ENCODE results near the gene ARID1A.

ARID1A gene

DNA sequence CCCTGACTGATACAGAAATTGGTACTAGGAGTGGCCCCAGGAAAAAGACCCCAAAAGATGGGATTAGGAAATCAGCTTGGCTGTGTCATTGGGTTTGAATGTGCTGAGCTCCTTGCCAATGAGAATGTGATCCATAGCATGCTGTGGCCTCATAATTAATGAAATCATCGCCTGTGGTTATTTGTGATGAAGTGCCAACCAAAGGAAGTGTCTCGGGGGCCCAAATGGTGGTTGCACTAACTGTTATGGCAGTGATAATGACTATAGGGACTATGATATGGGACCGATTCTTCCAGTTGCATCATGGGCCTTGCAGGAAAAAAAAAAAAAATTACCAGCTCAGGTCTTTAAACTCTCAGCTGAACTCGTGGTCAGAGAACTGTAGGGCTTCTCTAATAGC lies 115.2 kb downstream of the ARID1A start:
- TF ChIP-seq POLR2A (IDR thresholded peaks at IDR 0.05; ENCODE audit: low read depth, low read length): no peak
- FAIRE-seq: no peak
- no peak for DNase-seq (ENCODE audit: insufficient read length, low spot score)

- DNase-seq (ENCODE audit: insufficient read length, low spot score) (no peak), FAIRE-seq (no peak)
- TF ChIP-seq POLR2A (IDR thresholded peaks at IDR 0.05; ENCODE audit: low read depth, low read length): no peak
Measured at GRCh38 chr1:26811708-26812107, 115.9 kb downstream of the ARID1A start.

DNA sequence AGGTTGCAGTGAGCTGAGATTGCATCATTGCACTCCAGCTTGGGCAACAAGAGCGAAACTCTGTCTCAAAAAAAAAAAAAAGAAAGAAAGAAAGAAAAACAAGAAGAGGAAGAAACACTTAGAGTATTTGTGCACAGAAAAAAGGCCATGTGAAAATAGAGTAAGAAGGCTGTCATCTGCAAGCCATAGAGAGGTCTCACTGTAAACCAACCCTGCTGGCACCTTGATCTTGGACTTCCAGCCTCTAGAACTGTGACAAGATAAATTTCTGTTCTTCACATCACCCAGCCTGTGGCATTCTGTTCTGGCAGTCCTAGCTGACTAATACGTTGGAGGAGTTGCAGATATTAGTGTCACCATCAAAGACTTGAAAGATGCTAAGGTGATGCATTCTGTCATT lies 118.6 kb downstream of the ARID1A start:
- FAIRE-seq (no peak), DNase-seq (ENCODE audit: insufficient read length, low spot score) (no peak)
- TF ChIP-seq POLR2A (IDR thresholded peaks at IDR 0.05; ENCODE audit: low read depth, low read length): no peak

- FAIRE-seq: no peak
- TF ChIP-seq POLR2A (IDR thresholded peaks at IDR 0.05; ENCODE audit: low read depth, low read length): no peak
- no peak for DNase-seq (ENCODE audit: insufficient read length, low spot score)
Measured at GRCh38 chr1:26814893-26815292, 119.1 kb downstream of the ARID1A start.

GRCh38 chr1:26820784-26821269 lies 125.0 kb downstream of the ARID1A start:
- FAIRE-seq (no peak), DNase-seq (ENCODE audit: insufficient read length, low spot score) (no peak)
- TF ChIP-seq POLR2A (IDR thresholded peaks at IDR 0.05; ENCODE audit: low read depth, low read length): no peak

- no peak for FAIRE-seq
- no peak for TF ChIP-seq POLR2A (IDR thresholded peaks at IDR 0.05; ENCODE audit: low read depth, low read length)
- DNase-seq (ENCODE audit: insufficient read length, low spot score): no peak
Measured at GRCh38 chr1:26822737-26823395, 127.1 kb downstream of the ARID1A start.

DNA sequence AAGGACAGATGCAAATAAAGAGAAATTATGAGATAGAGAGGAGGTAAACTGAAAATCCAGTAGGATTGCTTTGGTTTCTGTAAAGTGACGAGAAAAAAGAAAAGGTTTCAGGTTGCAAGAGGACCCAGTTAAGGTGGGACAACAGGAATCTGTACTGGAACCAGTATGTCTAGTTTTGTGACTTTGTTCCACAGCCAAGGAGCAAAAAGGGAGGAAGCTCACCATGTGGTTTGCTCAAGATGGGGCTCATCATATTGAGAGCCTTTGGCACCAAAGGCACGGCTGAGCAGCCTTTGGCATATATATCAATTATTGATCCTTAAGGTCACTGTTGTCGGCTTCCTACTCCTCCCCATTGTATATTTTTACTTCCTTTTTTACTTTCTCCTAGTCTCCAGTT lies 128.9 kb downstream of the ARID1A start:
- no peak for DNase-seq (ENCODE audit: insufficient read length, low spot score)
- FAIRE-seq: no peak
- no peak for TF ChIP-seq POLR2A (IDR thresholded peaks at IDR 0.05; ENCODE audit: low read depth, low read length)

- FAIRE-seq (no peak), DNase-seq (ENCODE audit: insufficient read length, low spot score) (peak; percentile 61)
- TF ChIP-seq POLR2A (IDR thresholded peaks at IDR 0.05; ENCODE audit: low read depth, low read length): peak; percentile 55; the same call in 1 of the 2 replicates
Measured at GRCh38 chr1:26826261-26827105, 130.7 kb downstream of the ARID1A start, which contains the start of gene ZDHHC18. Gene ZDHHC18 (plus strand): TSS chr1:26826688. CDS start chr1:26826805, 117 bp downstream.

GRCh38 chr1:26827106-26827604 lies 131.3 kb downstream of the ARID1A start:
- no peak for TF ChIP-seq POLR2A (IDR thresholded peaks at IDR 0.05; ENCODE audit: low read depth, low read length)
- DNase-seq (ENCODE audit: insufficient read length, low spot score) (no peak), FAIRE-seq (no peak)

DNA sequence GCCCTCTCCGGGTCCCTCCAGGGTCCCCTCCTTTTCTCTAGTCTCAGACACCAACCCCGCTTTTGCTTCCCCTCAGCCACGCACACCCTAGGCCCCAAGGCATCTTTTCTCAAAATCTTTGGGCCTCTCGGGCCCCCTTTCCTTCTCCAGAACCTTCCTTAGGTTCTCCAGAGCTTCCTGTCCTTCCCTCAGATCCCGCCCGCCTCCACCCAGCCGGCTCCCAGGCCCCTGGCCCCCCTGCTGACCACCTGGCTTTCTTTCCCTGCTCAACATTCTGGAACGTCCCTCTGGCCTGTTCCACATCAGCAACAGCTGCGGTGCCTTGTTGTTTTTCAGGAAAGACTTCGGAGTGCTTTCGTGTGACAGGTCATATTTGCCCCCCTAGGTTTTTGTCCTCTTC lies 131.8 kb downstream of the ARID1A start:
- FAIRE-seq (no peak), DNase-seq (ENCODE audit: insufficient read length, low spot score) (no peak)
- TF ChIP-seq POLR2A (IDR thresholded peaks at IDR 0.05; ENCODE audit: low read depth, low read length): no peak

DNA sequence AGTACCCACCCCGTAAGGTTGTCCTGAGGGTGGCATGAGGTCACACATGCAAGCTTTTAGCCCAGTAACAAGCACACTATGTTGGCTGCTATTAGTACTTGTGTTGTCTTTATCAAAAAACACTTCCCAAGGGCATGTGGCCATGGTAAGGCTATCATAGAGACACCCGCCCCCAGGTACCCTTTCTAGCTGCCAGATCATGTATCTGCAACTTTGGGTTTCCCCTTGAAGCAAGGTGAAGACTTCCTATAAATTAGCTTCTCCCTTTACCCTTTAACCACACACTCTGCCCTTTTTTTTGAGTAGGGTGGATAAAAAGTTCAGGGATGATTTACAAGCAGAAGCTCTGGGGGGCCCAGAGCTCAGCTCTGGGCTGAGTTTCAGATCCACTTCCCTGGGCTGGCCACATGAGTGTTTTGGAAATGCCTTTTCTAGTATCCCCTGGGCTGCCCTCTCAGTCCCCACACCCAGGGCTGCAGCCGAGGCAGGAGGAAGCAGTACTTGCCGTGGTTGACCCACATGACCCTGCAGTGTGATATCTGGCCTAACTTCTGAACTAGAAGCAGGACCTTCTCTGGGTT lies 132.7 kb downstream of the ARID1A start:
- no peak for FAIRE-seq
- DNase-seq (ENCODE audit: insufficient read length, low spot score): no peak
- TF ChIP-seq POLR2A (IDR thresholded peaks at IDR 0.05; ENCODE audit: low read depth, low read length): no peak

DNA sequence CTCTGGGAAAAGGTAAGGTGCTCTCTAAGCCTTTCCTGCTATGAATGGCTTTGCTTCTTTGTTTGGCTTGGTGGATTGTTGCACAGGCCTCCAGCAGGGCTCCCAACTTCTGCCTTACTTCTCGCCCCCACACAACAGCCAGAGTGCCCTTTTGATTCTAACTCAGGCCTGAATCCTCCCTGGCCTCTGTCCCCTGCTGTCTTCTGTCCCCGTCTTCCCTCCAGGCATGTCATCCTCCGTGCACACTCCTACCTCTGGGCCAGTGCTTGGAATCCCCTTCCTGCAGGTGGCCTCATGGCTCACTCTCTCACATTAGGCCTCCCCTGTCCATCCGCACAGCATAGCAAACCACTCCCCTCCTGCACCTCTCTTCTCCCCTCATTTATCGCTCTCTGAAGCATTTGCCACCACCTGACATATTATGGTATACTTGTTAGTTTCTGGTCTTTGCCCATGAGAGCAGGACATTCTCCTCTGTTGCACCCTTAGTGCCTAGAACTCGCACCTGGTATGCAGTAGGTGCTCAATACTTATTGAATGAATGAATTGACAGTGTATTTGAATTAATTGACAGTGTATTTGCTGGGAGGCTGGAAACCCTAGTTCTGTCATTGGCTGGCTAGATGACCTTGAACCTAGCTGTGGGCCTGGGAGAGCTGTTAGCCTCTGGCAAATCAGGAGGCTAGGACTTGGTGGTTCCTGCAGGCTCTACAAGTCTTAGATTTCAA lies 133.5 kb downstream of the ARID1A start:
- no peak for TF ChIP-seq POLR2A (IDR thresholded peaks at IDR 0.05; ENCODE audit: low read depth, low read length)
- no peak for FAIRE-seq
- no peak for DNase-seq (ENCODE audit: insufficient read length, low spot score)

DNA sequence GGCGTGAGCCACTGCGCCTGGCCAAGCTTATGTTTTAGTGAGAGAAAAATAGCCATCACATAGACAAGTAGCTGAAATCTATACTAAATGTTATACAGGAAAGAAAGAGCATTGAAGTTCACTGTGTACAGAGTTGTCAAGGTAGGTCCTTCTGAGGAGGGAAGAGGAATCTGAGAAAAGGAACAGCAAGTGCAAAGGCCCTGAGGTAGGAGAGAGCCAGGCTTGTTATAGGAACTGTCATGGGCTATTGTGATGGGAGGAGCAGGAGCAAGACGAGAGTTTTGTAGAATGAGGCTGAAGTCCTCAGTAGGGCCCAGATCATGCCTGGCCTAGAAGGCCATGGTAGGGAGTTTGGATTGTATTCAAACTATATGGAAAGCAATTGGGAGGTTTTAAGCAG lies 135.2 kb downstream of the ARID1A start:
- FAIRE-seq: no peak
- no peak for DNase-seq (ENCODE audit: insufficient read length, low spot score)
- no peak for TF ChIP-seq POLR2A (IDR thresholded peaks at IDR 0.05; ENCODE audit: low read depth, low read length)

Measured in H54 (cell line).